ENCODE data around the gene PIP5K1B. TPM values are rescaled to one million over a fixed set of nuclear protein-coding genes. Genes with fewer than 3 reads are reported as not detected.

The PIP5K1B gene
- total RNA-seq, 2 experiments from 2014 or later, result 3.8 to 10.7 TPM

- H2AFZ ChIP-seq (ENCODE audit: low read length), result peak overlapping the region; percentile 96
- no peaks in the 10 kb centered on the region for H3K36me3 ChIP-seq (ENCODE audit: insufficient read depth, low read length)
- BruUV-seq (replicated peaks), result no TSS peak
- DNase-seq (ENCODE audit: low spot score), result peak; percentile 63
- peak overlapping the region; percentile 55 for H3K4me2 ChIP-seq (ENCODE audit: low read length)
- H3K9me3 ChIP-seq (ENCODE audit: low read length), result no peaks in the 10 kb centered on the region
- CTCF ChIA-PET (ENCODE audit: unreplicated experiment), result interaction anchor here (0.6 kb wide), 1 partner anchor 272 kb away, joined by 3 read pairs; no protein-coding TSS in a partner anchor
- H3K4me1 ChIP-seq (ENCODE audit: insufficient read depth, low read length, poor library complexity, severe bottlenecking), result peaks cover 44% of the 10 kb centered on the region
- no peaks in the 10 kb centered on the region for H3K79me2 ChIP-seq (ENCODE audit: insufficient read depth, low read depth, low read length)
- intact Hi-C loops (cut with micrococcal nuclease; ENCODE audit: unreplicated experiment), result no loop called here
- H3K9me2 ChIP-seq (ENCODE audit: insufficient read depth, low read length), result no peaks in the 10 kb centered on the region
- H3K4me3 ChIP-seq (ENCODE audit: low read depth, low read length, poor library complexity, severe bottlenecking), result no peak overlapping the region
- H3K27ac ChIP-seq (ENCODE audit: low read depth, low read length, poor library complexity, severe bottlenecking), result peak overlapping the region; percentile 27
- H4K20me1 ChIP-seq (ENCODE audit: insufficient read depth, low read length), result no peaks in the 10 kb centered on the region
- TF ChIP-seq EZH2phosphoT487 (IDR thresholded peaks at IDR 0.05; ENCODE audit: borderline replicate concordance, low read depth, low read length), result no peak
- TF ChIP-seq, protein P1, sequence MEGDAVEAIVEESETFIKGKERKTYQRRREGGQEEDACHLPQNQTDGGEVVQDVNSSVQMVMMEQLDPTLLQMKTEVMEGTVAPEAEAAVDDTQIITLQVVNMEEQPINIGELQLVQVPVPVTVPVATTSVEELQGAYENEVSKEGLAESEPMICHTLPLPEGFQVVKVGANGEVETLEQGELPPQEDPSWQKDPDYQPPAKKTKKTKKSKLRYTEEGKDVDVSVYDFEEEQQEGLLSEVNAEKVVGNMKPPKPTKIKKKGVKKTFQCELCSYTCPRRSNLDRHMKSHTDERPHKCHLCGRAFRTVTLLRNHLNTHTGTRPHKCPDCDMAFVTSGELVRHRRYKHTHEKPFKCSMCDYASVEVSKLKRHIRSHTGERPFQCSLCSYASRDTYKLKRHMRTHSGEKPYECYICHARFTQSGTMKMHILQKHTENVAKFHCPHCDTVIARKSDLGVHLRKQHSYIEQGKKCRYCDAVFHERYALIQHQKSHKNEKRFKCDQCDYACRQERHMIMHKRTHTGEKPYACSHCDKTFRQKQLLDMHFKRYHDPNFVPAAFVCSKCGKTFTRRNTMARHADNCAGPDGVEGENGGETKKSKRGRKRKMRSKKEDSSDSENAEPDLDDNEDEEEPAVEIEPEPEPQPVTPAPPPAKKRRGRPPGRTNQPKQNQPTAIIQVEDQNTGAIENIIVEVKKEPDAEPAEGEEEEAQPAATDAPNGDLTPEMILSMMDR (conservative IDR thresholded peaks at IDR 0.05; ENCODE audit: low read length), result no peak
- POLR2A ChIA-PET, result interaction anchor here (0.8 to 1.5 kb wide), 5 partner anchors 14 to 399 kb away, joined by 3 to 5 read pairs (median 3); no protein-coding TSS in a partner anchor
These were observed 274.7 kb downstream of the PIP5K1B start for GRCh38 chr9:68979538-68980314.

DNA sequence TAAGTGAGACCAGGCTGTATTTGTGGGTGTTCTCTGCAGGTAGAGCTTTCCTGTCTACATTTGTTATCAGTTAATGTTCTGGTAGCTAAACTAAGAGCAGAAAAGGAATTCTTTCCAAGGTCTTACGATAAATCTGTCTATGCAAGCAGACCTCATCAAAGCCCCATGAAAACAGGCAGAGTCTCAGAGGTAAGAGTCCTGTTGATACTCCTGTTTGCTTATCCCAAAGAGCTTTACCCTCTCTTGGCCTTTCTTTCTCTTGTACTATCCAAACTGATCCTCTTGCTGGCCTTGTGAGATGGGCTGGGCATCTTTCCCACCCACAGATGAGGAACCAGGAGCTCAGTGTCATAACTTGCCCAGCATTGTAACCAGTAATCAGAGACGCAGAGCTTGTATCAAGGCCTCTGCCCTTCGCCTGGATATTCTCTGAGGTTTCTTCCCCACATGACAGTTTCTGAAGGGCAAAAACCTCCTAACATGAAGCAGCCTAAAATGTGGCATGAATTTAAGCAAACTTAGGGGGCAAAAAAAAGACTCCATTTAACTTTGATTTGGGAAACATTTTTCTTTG, 275.4 kb downstream of the PIP5K1B start:
- Histone ChIP-seq H3K4me3 (ENCODE audit: low read depth, low read length, poor library complexity, severe bottlenecking) (no peak overlapping the region), H4K20me1 (ENCODE audit: insufficient read depth, low read length) (no peaks in the 10 kb centered on the region), H3K79me2 (ENCODE audit: insufficient read depth, low read depth, low read length) (no peaks in the 10 kb centered on the region), H3K4me2 (ENCODE audit: low read length) (peak overlapping the region; percentile 55; the same call in 1 of the 2 replicates), H3K9me3 (ENCODE audit: low read length) (no peaks in the 10 kb centered on the region), H3K27ac (ENCODE audit: low read depth, low read length, poor library complexity, severe bottlenecking) (no peak overlapping the region), H3K4me1 (ENCODE audit: insufficient read depth, low read length, poor library complexity, severe bottlenecking) (peaks cover 44% of the 10 kb centered on the region), H3K36me3 (ENCODE audit: insufficient read depth, low read length) (no peaks in the 10 kb centered on the region), H2AFZ (ENCODE audit: low read length) (peak overlapping the region; percentile 96; the same call in 1 of the 2 replicates), H3K9me2 (ENCODE audit: insufficient read depth, low read length) (no peaks in the 10 kb centered on the region)
- TF ChIP-seq EZH2phosphoT487 (IDR thresholded peaks at IDR 0.05; ENCODE audit: borderline replicate concordance, low read depth, low read length), result no peak
- TF ChIP-seq, protein P1 (conservative IDR thresholded peaks at IDR 0.05; ENCODE audit: low read length), result no peak
- ChIA-PET POLR2A (interaction anchor here (0.8 to 1.5 kb wide), 5 partner anchors 9 to 399 kb away, joined by 3 to 5 read pairs (median 4); no protein-coding TSS in a partner anchor), CTCF (ENCODE audit: unreplicated experiment) (interaction anchor here (0.6 kb wide), 1 partner anchor 273 kb away, joined by 3 read pairs; no protein-coding TSS in a partner anchor)
- BruUV-seq (replicated peaks), result no TSS peak
- DNase-seq (ENCODE audit: low spot score), result no peak
- intact Hi-C loops (cut with micrococcal nuclease; ENCODE audit: unreplicated experiment), result no loop called here

All from OCI-LY7 (cell line).